Spinal cord (tissue), 10 donors: ENCODE data around the gene ZNF521. TPM values are rescaled to one million over a fixed set of nuclear protein-coding genes. Genes with fewer than 3 reads are reported as not detected.

ENCODE experiments used
- DNase-seq, 6 donors: peaks; one replicate each; pipeline versions ENCODE4 v3.0.0 to v3.0.0-alpha.2; 2013 to 2015; ENCODE audit warnings: low spot score in 6 of 6, low read depth in 4 of 6
- H3K27ac ChIP-seq: one replicate; pipeline ENCODE4 v1.5.1; 2013; ENCODE audit warnings: low read depth, low read length, control low read depth
- H3K27me3 ChIP-seq: one replicate; pipeline ENCODE4 v1.6.1; 2013; ENCODE audit warnings: low read length; ENCODE audit not compliant: control insufficient read depth, insufficient read depth
- H3K36me3 ChIP-seq: one replicate; pipeline ENCODE4 v1.6.1; 2013; ENCODE audit warnings: low read length; ENCODE audit not compliant: control insufficient read depth, insufficient read depth
- H3K4me1 ChIP-seq: one replicate; pipeline ENCODE4 v1.6.1; 2013; ENCODE audit warnings: low read length; ENCODE audit not compliant: control insufficient read depth, insufficient read depth
- H3K4me3 ChIP-seq: one replicate; pipeline ENCODE4 v1.5.1; 2013; ENCODE audit warnings: low read depth, low read length, control low read depth
- H3K9me3 ChIP-seq: one replicate; pipeline ENCODE4 v1.6.1; 2013; ENCODE audit warnings: low read length; ENCODE audit not compliant: control insufficient read depth, insufficient read depth
- WGBS: methylation state at CpG from one replicate; pipeline ENCODE4 v1.1.5; 2013; ENCODE audit warnings: missing lambda C conversion rate; ENCODE audit not compliant: insufficient coverage; 5-methylcytosine and 5-hydroxymethylcytosine counted together
- polyA plus RNA-seq, 2 donors: library from polyadenylated mRNA; unstranded; fragments of 120-200 nt; gene quantifications; one replicate each; pipeline ENCODE4 v1.2.1, GENCODE V29; 2013; ENCODE audit not compliant: insufficient read length in 2 of 2
- total RNA-seq, 2 donors: library from RNA; depleted of rRNA in 1 of 2; stranded (reverse); fragments of 120-200 nt in 1 of 2; fragments of >200 nt in 1 of 2; gene quantifications; one replicate each; pipeline versions ENCODE4 v1.2.3 to v1.2.4, GENCODE V29; 2013 to 2014
- donor health status: healthy.

The ZNF521 gene
- total and polyA plus RNA-seq, 4 donors: 54.8 to 64.4 (median 62.1) TPM

DNA sequence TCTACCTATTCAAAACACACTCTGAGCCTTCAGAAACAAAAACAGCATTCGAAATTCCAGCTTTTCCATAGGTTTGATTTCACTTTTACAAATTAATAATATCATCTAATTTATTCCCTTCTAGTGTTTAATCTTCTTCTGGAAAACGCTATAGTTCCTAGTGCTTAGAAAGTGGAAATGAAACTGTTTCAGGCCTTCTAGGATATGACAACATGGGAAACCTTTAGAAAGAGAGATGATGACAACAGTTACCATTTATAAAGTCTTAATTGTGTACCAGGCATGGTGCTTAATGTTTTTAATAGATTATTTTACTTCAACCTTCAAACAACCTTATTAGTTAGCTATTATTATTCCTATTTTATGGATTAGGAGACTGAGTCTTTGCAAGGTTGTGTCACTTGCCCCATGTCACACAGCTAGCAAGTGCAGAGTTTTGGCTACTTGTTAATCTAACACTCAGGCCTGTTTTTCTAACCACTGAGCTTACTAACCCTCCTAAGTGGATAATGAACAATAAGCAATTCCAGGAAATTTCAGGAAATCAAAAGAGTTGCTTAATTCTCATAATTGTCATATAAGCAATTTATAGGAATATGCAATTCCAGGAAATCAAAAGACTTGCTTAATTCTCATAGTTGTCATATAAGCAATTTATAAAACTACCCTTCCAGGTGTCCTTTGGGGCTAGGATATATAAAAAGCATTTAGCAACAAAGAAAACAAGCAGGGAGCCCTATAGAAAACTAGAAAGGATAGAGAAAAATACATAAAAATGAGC lies 206.0 kb downstream of the ZNF521 start:
- Histone ChIP-seq H3K27me3 (no peaks in the 10 kb centered on the region), H3K27ac (no peak overlapping the region), H3K4me3 (no peak overlapping the region), H3K36me3 (no peaks in the 10 kb centered on the region), H3K9me3 (no peaks in the 10 kb centered on the region), H3K4me1 (peaks cover 6% of the 10 kb centered on the region)
- DNase-seq: no peak
- WGBS: no CpG with 5 or more reads among the region's 2 CpGs

DNA sequence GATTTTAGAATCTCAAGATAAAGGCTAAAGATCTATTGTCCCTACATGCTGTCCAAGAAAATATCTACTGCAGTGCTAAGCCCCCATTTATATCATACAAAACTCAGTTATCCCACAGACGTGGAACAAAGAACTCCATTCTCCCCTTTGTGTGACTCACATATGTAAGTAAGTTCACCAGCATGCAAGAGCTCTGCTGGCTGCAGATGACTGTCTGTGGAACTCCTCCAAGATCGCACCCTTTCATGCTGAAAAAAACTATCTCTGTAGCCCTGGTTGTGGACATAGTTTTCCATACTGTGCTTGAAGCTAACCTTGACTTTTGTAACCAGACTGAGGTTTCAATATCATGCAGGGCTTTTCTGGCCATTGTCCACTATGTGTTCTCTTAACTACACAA lies 207.1 kb downstream of the ZNF521 start:
- peaks cover 6% of the 10 kb centered on the region for H3K4me1 ChIP-seq
- peak in 2 of 6 donors; percentile 66 to 81 for DNase-seq
- no peaks in the 10 kb centered on the region for H3K36me3 ChIP-seq
- no peaks in the 10 kb centered on the region for H3K27me3 ChIP-seq
- H3K27ac ChIP-seq: peak overlapping the region; percentile 41
- WGBS: 33% methylated on average over 1 of the region's 2 CpGs
- no peaks in the 10 kb centered on the region for H3K9me3 ChIP-seq
- H3K4me3 ChIP-seq: no peak overlapping the region

DNA sequence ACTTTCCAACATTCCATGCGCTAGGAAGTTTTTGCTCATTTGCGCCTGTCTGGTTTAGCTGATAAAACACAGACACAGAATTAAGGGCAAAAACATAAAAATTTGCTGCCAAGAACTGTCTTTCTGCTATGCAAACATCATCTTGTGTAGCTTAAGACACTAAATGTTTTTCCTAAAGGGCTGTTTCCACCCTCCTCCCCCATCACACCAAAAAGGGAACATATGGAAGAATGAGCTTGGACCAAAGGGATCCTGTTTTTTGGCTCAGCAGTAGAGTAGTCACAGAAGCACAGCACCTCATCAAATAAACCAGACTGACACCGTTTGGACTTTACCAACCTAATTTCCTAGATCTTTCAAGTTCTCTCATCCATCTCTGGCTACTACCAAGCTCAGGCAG lies 210.1 kb downstream of the ZNF521 start:
- Histone ChIP-seq H3K36me3 (no peaks in the 10 kb centered on the region), H3K27ac (no peak overlapping the region), H3K9me3 (no peaks in the 10 kb centered on the region), H3K4me1 (peaks cover 3% of the 10 kb centered on the region), H3K4me3 (no peak overlapping the region), H3K27me3 (no peaks in the 10 kb centered on the region)
- WGBS: 76% methylated on average over 3 of the region's 3 CpGs
- peak in 1 of 6 donors; percentile 87 for DNase-seq

DNA sequence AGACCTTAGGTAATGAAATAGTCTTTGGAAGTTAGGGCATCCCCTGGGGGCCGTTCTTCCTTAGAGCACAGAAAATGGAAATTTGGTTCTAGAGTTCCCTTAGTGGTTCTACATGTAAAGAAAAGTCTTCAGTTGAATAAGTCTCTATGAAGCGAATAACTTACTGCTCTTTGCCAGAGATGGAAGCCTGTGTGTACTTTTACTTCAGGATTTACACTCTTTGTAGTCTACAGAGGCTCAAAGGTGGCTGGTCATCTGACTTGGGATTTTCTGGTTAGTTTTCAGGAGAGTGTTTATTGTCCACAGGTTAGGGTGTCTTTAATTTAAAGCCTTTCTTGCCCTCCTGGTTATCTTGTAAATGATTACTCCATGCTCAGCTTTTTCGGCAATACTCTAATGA lies 210.6 kb downstream of the ZNF521 start:
- H3K36me3 ChIP-seq: no peaks in the 10 kb centered on the region
- H3K4me1 ChIP-seq: peaks cover 3% of the 10 kb centered on the region
- no peaks in the 10 kb centered on the region for H3K27me3 ChIP-seq
- no peaks in the 10 kb centered on the region for H3K9me3 ChIP-seq
- DNase-seq: no peak
- no peak overlapping the region for H3K27ac ChIP-seq
- 86% methylated on average over 1 of the region's 3 CpGs for WGBS
- H3K4me3 ChIP-seq: no peak overlapping the region

DNA sequence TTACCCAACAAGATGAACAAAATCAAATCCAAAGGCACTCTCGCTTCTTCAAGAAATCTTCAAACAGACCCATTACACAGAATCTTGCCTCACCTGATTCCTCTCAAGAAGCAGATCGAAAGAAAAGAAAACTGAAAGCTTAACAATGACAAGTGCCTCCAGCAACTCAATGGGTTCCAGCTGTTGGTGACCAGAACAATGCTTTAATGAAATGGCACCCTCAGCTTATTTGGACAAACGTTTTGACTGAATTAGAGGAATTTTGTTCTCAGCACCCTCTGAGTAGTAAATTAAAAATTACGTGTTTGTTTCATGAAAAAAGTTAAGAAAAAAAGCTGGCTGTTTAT lies 211.0 kb downstream of the ZNF521 start:
- Histone ChIP-seq H3K4me3 (no peak overlapping the region), H3K36me3 (no peaks in the 10 kb centered on the region), H3K27ac (no peak overlapping the region), H3K4me1 (peaks cover 3% of the 10 kb centered on the region), H3K9me3 (no peaks in the 10 kb centered on the region), H3K27me3 (no peaks in the 10 kb centered on the region)
- no peak for DNase-seq
- 68% methylated on average over 2 of the region's 4 CpGs for WGBS

DNA sequence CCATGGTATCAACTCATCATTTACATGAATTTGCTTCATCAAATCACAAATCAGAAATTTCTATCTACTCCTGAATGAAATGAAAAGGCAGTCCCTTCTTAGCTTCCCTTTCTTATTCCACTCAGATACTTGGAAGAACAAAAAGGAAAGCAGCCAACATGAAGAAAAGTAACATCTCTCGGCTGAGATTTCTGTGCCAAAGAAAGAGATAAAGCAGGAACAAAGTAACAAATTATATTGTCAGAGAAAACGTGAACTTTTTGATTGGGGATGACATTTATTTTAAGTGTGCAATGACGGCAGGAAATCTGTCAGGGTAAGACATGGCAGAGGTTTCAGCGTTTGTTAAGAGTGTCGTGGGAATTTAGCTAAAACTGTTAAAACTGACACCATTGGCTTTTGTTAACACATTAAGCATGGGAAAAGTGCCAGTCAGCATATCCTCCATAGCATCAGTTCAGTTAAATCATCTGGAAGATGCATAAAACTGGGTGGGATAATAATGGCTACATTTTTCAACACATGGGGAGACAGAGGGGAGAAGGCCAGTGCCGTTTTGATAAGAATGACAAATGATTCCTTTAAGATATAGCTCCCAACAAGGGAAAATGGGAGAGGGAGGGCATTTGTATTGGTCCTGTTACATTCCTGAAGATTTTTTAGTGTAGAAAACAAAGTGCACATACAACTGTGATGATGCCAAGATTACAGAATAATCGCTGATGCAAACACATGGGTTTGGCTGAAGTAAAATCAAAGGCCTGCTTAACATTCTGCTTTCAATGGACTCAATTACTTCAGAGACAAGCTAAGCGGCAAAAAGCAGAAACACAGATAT lies 211.6 kb downstream of the ZNF521 start:
- Histone ChIP-seq H3K4me1 (peaks cover 3% of the 10 kb centered on the region), H3K36me3 (no peaks in the 10 kb centered on the region), H3K27me3 (no peaks in the 10 kb centered on the region), H3K9me3 (no peaks in the 10 kb centered on the region), H3K4me3 (no peak overlapping the region), H3K27ac (peak overlapping the region; percentile 40)
- WGBS: 40% methylated on average over 5 of the region's 8 CpGs
- peak in 2 of 6 donors; percentile 61 to 66 for DNase-seq

DNA sequence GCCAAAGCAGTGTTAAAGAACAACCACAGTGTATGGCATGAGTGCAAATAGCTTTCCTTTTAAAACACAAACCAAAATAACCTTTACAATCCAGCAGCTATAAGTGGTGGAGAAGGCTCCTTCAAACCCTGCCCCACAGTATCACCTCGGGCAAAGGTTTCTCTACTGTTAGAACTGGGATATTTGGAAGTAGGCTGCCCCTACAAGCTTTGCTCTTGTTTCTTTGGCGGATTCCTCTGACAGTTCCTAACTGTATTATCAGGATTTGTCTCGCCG lies 214.8 kb downstream of the ZNF521 start:
- H3K36me3 ChIP-seq: no peaks in the 10 kb centered on the region
- H3K4me1 ChIP-seq: no peaks in the 10 kb centered on the region
- 63% methylated on average over 2 of the region's 4 CpGs for WGBS
- H3K27me3 ChIP-seq: no peaks in the 10 kb centered on the region
- H3K27ac ChIP-seq: no peak overlapping the region
- H3K9me3 ChIP-seq: no peaks in the 10 kb centered on the region
- DNase-seq: no peak
- no peak overlapping the region for H3K4me3 ChIP-seq

DNA sequence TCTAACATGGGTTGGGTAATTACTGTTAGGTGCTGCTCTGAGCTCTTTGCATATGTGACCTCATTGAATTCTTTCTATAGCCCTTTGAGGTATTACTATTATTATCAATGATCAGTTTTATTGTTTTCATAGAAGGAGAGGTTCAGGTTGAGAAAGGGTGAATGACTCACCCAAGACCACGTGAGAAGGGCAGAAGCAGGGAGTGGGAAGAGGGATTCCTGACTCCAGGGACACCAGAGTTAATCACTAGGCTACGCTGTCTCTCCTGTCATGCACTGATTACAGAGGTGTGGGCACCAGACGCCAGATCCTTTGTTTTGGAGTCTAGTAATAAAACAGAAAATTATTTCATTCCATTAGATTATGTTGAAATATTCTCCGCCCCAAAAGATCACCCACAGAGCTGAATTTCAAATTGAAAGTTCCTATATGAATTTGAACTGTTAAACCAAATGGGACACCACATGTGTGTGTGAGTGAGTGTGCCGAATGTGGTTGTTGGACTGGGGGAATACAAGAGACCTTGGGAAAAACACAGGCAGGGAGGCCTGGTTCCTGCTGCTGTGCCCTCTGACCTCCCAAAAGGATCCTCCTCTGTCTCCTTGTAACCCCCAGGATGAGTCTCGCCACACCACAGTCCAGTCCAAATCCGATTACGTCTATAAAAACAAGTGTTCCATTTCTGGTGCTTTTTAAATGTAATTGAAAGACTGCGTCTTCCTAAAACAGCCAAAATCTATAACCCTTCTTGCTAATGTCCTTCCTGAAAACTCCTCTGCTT lies 215.4 kb downstream of the ZNF521 start:
- Histone ChIP-seq H3K4me3 (no peak overlapping the region), H3K27me3 (no peaks in the 10 kb centered on the region), H3K27ac (no peak overlapping the region), H3K4me1 (no peaks in the 10 kb centered on the region), H3K9me3 (no peaks in the 10 kb centered on the region), H3K36me3 (no peaks in the 10 kb centered on the region)
- 70% methylated on average over 2 of the region's 9 CpGs for whole genome bisulfite sequencing
- no peak for DNase-seq

DNA sequence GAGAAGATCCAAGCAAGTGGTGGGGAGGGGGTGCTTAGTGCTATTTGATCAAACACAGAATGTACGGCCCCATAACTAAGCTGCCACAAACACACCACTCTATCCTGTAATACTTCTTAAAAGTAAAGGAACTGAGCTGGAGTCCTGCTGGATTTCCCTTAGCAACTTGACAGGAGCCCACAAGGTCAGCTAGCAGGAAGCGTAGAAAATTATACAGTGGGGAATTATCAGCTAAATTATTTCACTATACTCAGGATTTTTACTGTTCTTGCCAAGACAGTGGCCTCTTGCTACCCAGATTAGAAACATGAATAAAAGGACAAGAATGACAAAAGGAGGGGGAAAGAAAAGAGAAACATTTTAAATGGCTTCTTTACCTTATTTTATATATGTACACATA lies 217.1 kb downstream of the ZNF521 start:
- Histone ChIP-seq H3K4me1 (no peaks in the 10 kb centered on the region), H3K36me3 (no peaks in the 10 kb centered on the region), H3K27me3 (no peaks in the 10 kb centered on the region), H3K4me3 (no peak overlapping the region), H3K27ac (no peak overlapping the region), H3K9me3 (no peaks in the 10 kb centered on the region)
- no peak for DNase-seq
- no CpG with 5 or more reads among the region's 2 CpGs for WGBS
